Tibial nerve (tissue), 4 donors: ENCODE measurements around the gene HIPK2. TPM values are rescaled to one million over a fixed set of nuclear protein-coding genes. Genes with fewer than 3 reads are reported as not detected.
A peak's percentile ranks its signal among the peaks of the same experiment; 100 is the strongest.

ENCODE experiments used
- DNase-seq, 2 donors: peaks; one replicate each; pipeline ENCODE4 v3.0.0-alpha.2; 2019; ENCODE audit warnings: low spot score in 2 of 2
- H3K27ac ChIP-seq, 4 donors: fragments of 200-600 bp; sonication (generic) in 3 of 4; one replicate each; pipeline ENCODE4 v1.5.1; 2017 to 2019; ENCODE audit warnings: mild to moderate bottlenecking in 1 of 4
- H3K27me3 ChIP-seq, 2 donors: fragments of 200-600 bp; sonication (generic) in 1 of 2; one replicate each; pipeline versions ENCODE4 v1.5.1 to v1.6.0; 2017 to 2019
- H3K36me3 ChIP-seq, 3 donors: fragments of 200-600 bp; sonication (generic); one replicate each; pipeline ENCODE4 v1.5.1; 2018 to 2019
- H3K4me1 ChIP-seq, 4 donors: fragments of 200-600 bp; sonication (generic) in 3 of 4; one replicate each; pipeline ENCODE4 v1.5.1; 2017 to 2019
- H3K4me3 ChIP-seq, 4 donors: fragments of 200-600 bp; sonication (generic) in 3 of 4; one replicate each; pipeline ENCODE4 v1.5.1; 2017 to 2019; ENCODE audit warnings: mild to moderate bottlenecking in 1 of 4, moderate library complexity in 1 of 4
- H3K9me3 ChIP-seq, 4 donors: fragments of 200-600 bp; sonication (generic) in 3 of 4; one replicate each; pipeline ENCODE4 v1.5.1; 2017 to 2019
- EP300 ChIP-seq, 2 donors: sonication (generic); formaldehyde crosslinking; IDR thresholded peaks; one replicate each; pipeline ENCODE4 v1.6.1; 2017; ENCODE audit warnings: antibody characterized with exemption in 2 of 2, mild to moderate bottlenecking in 1 of 2
- POLR2A ChIP-seq, 2 donors: fragments of 450-650 bp; IDR thresholded peaks; one replicate each; pipeline ENCODE4 v1.6.1; 2017; ENCODE audit warnings: antibody characterized with exemption in 2 of 2, mild to moderate bottlenecking in 2 of 2, moderate library complexity in 2 of 2
- WGBS, 2 donors: methylation state at CpG; one replicate each; pipeline ENCODE4 v1.1.5; 2018; 5-methylcytosine and 5-hydroxymethylcytosine counted together
- total RNA-seq, 4 donors: library from RNA; depleted of rRNA; stranded (reverse); fragments of >200 nt; gene quantifications; one replicate each; pipeline ENCODE4 v1.1.0, GENCODE V29; 2016
- TF ChIP-seq, protein P1 (sequence below), 5 experiments: fragments of 200-600 bp in 3 of 5; fragments of 450-650 bp in 2 of 5; sonication (generic) in 3 of 5; IDR thresholded peaks; one replicate each; pipeline ENCODE4 v1.5.1; 2016 to 2019; ENCODE audit warnings: antibody characterized with exemption in 5 of 5, mild to moderate bottlenecking in 3 of 5, moderate library complexity in 2 of 5

Gene HIPK2
- total RNA-seq, 4 donors from 2014 or later: 24.9 to 41.1 (median 29.7) TPM

GRCh38 chr7:139716156-139716942 lies 61.4 kb downstream of the HIPK2 start:
- TF ChIP-seq POLR2A (IDR thresholded peaks at IDR 0.05) (no peak), EP300 (IDR thresholded peaks at IDR 0.05) (no peak)
- TF ChIP-seq, protein P1, sequence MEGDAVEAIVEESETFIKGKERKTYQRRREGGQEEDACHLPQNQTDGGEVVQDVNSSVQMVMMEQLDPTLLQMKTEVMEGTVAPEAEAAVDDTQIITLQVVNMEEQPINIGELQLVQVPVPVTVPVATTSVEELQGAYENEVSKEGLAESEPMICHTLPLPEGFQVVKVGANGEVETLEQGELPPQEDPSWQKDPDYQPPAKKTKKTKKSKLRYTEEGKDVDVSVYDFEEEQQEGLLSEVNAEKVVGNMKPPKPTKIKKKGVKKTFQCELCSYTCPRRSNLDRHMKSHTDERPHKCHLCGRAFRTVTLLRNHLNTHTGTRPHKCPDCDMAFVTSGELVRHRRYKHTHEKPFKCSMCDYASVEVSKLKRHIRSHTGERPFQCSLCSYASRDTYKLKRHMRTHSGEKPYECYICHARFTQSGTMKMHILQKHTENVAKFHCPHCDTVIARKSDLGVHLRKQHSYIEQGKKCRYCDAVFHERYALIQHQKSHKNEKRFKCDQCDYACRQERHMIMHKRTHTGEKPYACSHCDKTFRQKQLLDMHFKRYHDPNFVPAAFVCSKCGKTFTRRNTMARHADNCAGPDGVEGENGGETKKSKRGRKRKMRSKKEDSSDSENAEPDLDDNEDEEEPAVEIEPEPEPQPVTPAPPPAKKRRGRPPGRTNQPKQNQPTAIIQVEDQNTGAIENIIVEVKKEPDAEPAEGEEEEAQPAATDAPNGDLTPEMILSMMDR (IDR thresholded peaks at IDR 0.05): no peak
- Histone ChIP-seq H3K36me3 (peaks cover 0 to 36% (median 17%) of the 10 kb centered on the region in 3 donors), H3K4me1 (peaks cover 0 to 24% (median 14%) of the 10 kb centered on the region in 4 donors), H3K9me3 (no peaks in the 10 kb centered on the region), H3K4me3 (no peak overlapping the region), H3K27ac (no peak overlapping the region), H3K27me3 (no peaks in the 10 kb centered on the region)
- WGBS, 2 donors: 97% methylated on average over 39 of the region's 39 CpGs
- no peak for DNase-seq

GRCh38 chr7:139715194-139715815 lies 62.5 kb downstream of the HIPK2 start:
- 97 to 98% methylated on average over 13 of the region's 13 CpGs for WGBS, 2 donors
- Histone ChIP-seq H3K36me3 (peaks cover 0 to 36% (median 17%) of the 10 kb centered on the region in 3 donors), H3K4me1 (peaks cover 0 to 16% (median 6%) of the 10 kb centered on the region in 4 donors), H3K27ac (no peak overlapping the region), H3K4me3 (no peak overlapping the region), H3K27me3 (no peaks in the 10 kb centered on the region), H3K9me3 (no peaks in the 10 kb centered on the region)
- TF ChIP-seq, protein P1 (IDR thresholded peaks at IDR 0.05): no peak
- no peak for TF ChIP-seq POLR2A (IDR thresholded peaks at IDR 0.05)
- TF ChIP-seq EP300 (IDR thresholded peaks at IDR 0.05): no peak
- DNase-seq: no peak

- WGBS, 2 donors: 82 to 84% methylated on average over 22 to 23 of the region's 23 CpGs
- Histone ChIP-seq H3K4me1 (peaks cover 0 to 20% (median 2%) of the 10 kb centered on the region in 4 donors), H3K9me3 (no peaks in the 10 kb centered on the region), H3K27me3 (no peaks in the 10 kb centered on the region), H3K27ac (peak overlapping the region in 1 of 4 donors; percentile 34), H3K36me3 (peaks cover 0 to 36% (median 17%) of the 10 kb centered on the region in 3 donors), H3K4me3 (no peak overlapping the region)
- TF ChIP-seq EP300 (IDR thresholded peaks at IDR 0.05): no peak
- no peak for TF ChIP-seq POLR2A (IDR thresholded peaks at IDR 0.05)
- TF ChIP-seq, protein P1 (IDR thresholded peaks at IDR 0.05): no peak
- DNase-seq: no peak
These were observed 63.5 kb downstream of the HIPK2 start for GRCh38 chr7:139714163-139714901.

DNA sequence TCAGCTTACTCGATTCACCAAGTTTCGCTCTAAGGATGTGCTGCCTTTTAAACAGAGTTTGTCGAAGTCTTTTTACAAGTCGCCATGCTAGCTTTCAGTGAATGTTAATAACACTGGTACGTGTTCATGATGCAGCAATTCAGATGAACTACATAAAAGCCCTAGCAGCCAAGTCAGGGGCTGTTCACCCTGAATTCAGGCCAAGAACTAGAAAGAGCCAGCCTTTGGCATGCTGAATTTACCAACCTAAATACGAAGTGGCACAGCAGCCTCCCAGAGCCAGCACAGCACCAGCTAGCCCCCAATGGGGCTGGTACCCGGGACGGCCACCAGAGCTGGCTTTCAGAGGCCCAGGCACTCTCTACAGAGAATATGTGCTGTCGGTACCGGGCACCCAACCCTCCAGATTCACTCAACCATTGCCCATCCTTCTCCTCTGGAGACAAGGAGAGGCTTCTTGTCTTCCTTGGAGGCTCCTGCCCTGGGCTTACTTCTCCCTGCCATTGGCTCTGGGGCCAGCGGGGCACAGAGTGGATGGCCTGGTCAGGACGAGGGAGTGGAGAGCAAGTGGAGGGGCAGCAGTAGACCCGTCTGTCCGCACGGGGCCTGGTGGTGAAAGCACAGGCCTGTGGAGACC lies 64.2 kb downstream of the HIPK2 start:
- Histone ChIP-seq H3K27me3 (no peaks in the 10 kb centered on the region), H3K27ac (no peak overlapping the region), H3K36me3 (peaks cover 0 to 36% (median 17%) of the 10 kb centered on the region in 3 donors), H3K4me3 (no peak overlapping the region), H3K4me1 (peaks cover 0 to 27% (median 0%) of the 10 kb centered on the region in 4 donors), H3K9me3 (no peaks in the 10 kb centered on the region)
- TF ChIP-seq, protein P1 (IDR thresholded peaks at IDR 0.05): no peak
- TF ChIP-seq POLR2A (IDR thresholded peaks at IDR 0.05) (no peak), EP300 (IDR thresholded peaks at IDR 0.05) (no peak)
- 86 to 90% methylated on average over 15 of the region's 15 CpGs for whole genome bisulfite sequencing, 2 donors
- DNase-seq: no peak
